HepG2 (cell line): ENCODE measurements around the gene C22orf15.

Experiments used
- CEBPB ChIP-seq: IDR thresholded peaks from 2 replicates; pipeline ENCODE4 v1.6.1; 2011; ENCODE audit warnings: low read depth, low read length, improper control_type of control experiment, borderline replicate concordance
- HHEX ChIP-seq: IDR thresholded peaks from 2 replicates; pipeline ENCODE4 v1.6.1; 2016; ENCODE audit warnings: control low read depth
- HNRNPH1 ChIP-seq: fragments of 200-400 bp; formaldehyde crosslinking; optimal IDR thresholded peaks from 2 replicates; pipeline ENCODE3; 2017; ENCODE audit warnings: mild to moderate bottlenecking, low read depth, low read length
- TCF12 ChIP-seq, 2 experiments: fragments of 450-650 bp in 1 of 2; sonication (generic) in 1 of 2; formaldehyde crosslinking in 1 of 2; IDR thresholded peaks; 2 replicates each; pipeline versions ENCODE4 v1.6.1 to v1.8.0; 2017 to 2022; ENCODE audit warnings: antibody characterized with exemption in 1 of 2, mild to moderate bottlenecking in 1 of 2, missing genetic modification reagents in 1 of 2, moderate library complexity in 1 of 2
- TOE1 ChIP-seq: sonication (generic); formaldehyde crosslinking; IDR thresholded peaks from 2 replicates; pipeline ENCODE4 v1.4.0; 2020; ENCODE audit warnings: mild to moderate bottlenecking, missing genetic modification reagents
- ZNF264 ChIP-seq: sonication (generic); formaldehyde crosslinking; IDR thresholded peaks from 2 replicates; pipeline ENCODE4 v1.4.0; 2020; ENCODE audit warnings: missing genetic modification reagents
- TF ChIP-seq, protein P1 (sequence below), 2 experiments: IDR thresholded peaks; 2 replicates each; pipeline ENCODE4 v1.6.1; 2011 to 2012; ENCODE audit warnings: low read length in 2 of 2, borderline replicate concordance in 1 of 2, low read depth in 1 of 2, mild to moderate bottlenecking in 1 of 2, moderate library complexity in 1 of 2
- TF ChIP-seq, protein P2 (sequence below): sonication (generic); formaldehyde crosslinking; IDR thresholded peaks from 2 replicates; pipeline ENCODE4 v1.5.0; 2020; ENCODE audit warnings: mild to moderate bottlenecking, missing genetic modification reagents, moderate library complexity

DNA sequence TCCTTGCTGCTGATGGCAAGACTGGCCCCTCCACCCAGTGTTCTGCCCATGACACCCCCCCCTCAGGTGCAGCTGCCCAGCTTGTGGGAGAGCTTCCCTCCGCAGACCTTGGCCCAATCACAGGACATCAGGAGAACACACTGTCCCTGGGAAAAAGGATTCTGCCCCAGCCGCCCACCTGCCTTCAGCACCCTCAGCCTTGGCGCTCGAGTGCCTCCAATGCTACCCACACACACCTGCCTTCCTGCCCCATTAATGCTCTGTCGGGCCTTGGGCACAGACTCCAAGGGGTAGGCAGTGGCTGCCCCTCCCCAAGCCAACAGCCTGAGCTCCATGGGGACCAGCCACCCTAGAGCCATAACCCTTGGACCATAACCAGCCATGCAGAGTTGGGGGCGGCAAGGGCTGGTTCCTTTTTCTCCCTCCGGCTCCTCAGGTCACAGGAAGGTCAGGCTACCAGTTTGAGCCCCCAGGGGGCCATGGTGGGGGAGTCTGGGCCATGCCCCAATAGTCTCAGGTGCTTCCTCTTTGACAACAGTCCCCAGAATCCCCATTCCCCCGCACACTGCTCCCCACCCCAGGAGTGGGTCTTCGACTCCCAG, 10.6 kb upstream of the C22orf15 start:
- TF ChIP-seq TCF12 (IDR thresholded peaks at IDR 0.05) (no peak), TCF12 (CRISPR knock-in tag; IDR thresholded peaks at IDR 0.05) (no peak), CEBPB (no peak), TOE1 (CRISPR knock-in tag) (no peak), HNRNPH1 (no peak), HHEX (CRISPR knock-in tag) (no peak), ZNF264 (CRISPR knock-in tag) (no peak)
- TF ChIP-seq, protein P1, sequence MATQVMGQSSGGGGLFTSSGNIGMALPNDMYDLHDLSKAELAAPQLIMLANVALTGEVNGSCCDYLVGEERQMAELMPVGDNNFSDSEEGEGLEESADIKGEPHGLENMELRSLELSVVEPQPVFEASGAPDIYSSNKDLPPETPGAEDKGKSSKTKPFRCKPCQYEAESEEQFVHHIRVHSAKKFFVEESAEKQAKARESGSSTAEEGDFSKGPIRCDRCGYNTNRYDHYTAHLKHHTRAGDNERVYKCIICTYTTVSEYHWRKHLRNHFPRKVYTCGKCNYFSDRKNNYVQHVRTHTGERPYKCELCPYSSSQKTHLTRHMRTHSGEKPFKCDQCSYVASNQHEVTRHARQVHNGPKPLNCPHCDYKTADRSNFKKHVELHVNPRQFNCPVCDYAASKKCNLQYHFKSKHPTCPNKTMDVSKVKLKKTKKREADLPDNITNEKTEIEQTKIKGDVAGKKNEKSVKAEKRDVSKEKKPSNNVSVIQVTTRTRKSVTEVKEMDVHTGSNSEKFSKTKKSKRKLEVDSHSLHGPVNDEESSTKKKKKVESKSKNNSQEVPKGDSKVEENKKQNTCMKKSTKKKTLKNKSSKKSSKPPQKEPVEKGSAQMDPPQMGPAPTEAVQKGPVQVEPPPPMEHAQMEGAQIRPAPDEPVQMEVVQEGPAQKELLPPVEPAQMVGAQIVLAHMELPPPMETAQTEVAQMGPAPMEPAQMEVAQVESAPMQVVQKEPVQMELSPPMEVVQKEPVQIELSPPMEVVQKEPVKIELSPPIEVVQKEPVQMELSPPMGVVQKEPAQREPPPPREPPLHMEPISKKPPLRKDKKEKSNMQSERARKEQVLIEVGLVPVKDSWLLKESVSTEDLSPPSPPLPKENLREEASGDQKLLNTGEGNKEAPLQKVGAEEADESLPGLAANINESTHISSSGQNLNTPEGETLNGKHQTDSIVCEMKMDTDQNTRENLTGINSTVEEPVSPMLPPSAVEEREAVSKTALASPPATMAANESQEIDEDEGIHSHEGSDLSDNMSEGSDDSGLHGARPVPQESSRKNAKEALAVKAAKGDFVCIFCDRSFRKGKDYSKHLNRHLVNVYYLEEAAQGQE (IDR thresholded peaks at IDR 0.05; ENCODE audit: borderline replicate concordance in 1 of 2, low read depth in 1 of 2, low read length in 2 of 2), result no peak
- TF ChIP-seq, protein P2, sequence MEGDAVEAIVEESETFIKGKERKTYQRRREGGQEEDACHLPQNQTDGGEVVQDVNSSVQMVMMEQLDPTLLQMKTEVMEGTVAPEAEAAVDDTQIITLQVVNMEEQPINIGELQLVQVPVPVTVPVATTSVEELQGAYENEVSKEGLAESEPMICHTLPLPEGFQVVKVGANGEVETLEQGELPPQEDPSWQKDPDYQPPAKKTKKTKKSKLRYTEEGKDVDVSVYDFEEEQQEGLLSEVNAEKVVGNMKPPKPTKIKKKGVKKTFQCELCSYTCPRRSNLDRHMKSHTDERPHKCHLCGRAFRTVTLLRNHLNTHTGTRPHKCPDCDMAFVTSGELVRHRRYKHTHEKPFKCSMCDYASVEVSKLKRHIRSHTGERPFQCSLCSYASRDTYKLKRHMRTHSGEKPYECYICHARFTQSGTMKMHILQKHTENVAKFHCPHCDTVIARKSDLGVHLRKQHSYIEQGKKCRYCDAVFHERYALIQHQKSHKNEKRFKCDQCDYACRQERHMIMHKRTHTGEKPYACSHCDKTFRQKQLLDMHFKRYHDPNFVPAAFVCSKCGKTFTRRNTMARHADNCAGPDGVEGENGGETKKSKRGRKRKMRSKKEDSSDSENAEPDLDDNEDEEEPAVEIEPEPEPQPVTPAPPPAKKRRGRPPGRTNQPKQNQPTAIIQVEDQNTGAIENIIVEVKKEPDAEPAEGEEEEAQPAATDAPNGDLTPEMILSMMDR (CRISPR knock-in tag), result no peak
